GM21526 (cell line): ENCODE measurements around the gene TTC28.

Experiments
- ATAC-seq: cut with Tn5 transposase; IDR thresholded peaks from one replicate; pipeline ENCODE4 v1.9.1; 2021; ENCODE audit warnings: moderate library complexity; ENCODE audit not compliant: unreplicated experiment, low FRiP score

The TTC28 gene

DNA sequence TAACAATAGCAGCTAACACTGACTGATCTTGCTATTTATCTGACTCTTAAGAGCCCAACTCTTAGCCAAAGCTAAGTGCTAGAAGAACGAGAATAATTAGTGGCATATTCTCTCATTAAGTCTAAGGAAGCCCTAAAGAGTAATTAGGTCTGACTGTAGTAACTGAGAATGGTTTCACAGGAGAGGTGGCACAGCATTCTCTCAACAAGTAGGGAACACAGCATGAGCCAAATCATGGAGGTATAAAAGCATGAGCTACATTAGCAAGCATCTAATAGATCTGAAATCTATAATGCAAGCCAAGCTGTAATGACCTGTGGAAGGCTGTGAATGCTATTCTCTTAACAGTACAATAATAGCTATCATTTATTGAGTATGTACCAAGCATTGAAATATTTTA is 230.6 kb downstream of the TTC28 start:
- no peak for ATAC-seq

DNA sequence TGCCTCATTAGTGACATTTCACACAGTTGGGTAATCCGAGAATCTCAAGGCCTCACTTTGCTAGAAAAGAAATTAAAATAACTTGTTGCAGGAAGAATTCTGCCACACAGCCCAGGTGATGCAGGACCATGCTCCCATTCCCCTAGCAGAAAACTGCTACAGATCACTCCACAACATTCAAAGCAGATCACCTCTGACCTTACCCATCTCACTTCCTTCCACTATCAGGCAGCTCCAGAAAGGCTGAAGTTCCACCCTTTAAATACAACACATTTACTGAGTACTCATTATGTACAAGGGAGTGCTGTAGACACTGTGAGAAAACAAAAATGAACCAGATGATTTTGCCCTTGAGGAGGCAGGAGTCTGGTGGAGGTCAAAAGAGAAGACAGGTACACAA is 231.0 kb downstream of the TTC28 start:
- ATAC-seq, result no peak

DNA sequence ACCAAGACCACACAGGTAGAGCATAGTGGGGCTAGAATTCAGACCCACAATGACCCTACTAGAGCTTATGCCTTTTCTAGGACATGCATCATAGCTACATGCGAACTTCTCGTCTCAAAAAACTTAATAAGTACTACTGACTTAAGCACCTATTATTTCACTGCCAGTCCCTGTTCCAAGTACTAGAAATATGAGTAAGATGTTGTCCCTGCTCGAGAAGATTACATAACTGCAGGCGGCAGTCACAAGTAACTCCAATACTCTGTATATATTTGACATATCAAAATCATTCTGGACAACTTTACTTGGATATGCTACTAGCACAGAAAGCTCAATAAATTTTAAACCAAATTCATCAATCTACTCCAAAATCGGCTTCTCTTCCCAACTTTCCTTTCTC is 235.0 kb downstream of the TTC28 start:
- no peak for ATAC-seq

DNA sequence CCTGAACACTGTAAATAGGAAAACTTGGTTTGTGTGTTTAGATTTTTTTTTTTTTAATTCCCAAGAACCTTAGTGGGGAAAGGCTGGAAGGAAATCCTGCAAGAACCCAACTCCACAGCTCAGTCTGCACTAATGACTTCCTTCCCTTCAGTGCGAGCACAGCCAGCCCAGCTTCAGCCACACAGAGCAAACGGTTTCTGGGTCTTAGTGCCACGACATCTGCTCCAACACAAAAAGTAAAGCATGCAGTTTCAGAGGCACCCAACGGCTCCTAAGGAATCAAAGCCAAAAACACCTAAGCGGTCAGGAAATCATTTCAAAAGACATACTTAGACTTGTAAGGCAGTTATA is 236.1 kb downstream of the TTC28 start:
- ATAC-seq, result no peak

DNA sequence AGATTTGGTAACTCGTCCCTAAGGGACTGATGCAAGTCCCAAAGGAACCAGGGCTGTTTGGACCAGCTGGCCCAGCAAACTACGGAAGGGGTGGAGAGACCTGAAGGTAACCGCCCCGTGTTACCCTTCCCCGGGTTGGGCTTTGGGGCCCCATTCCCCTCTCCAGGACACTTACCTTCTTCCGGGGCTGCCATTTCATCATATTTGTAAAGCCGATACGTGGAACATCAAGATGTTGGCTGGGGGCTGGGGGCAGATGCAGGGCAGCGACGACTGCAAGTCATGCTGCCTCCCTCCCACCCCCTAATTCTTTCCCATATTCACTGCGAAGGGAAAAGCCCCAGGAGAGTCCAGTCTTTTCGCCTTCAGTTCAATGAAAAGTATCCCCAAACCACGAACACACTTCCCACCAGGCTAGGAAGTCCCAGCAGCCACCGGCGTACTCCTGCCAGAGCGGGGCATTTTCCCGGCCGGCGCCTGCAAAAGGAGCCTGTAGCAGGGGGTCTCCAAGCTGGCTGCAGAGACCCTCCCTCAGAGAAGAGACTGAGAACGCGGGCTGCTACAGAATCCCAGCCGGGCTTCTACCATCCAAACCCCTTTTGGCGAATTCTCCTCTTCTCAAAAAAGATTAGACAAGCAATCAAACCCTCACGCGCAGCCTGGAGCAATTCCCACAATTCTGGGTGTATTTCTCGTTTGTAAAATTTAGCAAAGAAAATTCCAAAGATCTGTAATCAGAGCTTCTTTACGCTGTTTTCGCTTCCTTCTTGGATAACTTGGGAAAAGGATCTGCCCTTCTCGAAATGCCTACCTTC is 236.7 kb downstream of the TTC28 start:
- ATAC-seq, result no peak

DNA sequence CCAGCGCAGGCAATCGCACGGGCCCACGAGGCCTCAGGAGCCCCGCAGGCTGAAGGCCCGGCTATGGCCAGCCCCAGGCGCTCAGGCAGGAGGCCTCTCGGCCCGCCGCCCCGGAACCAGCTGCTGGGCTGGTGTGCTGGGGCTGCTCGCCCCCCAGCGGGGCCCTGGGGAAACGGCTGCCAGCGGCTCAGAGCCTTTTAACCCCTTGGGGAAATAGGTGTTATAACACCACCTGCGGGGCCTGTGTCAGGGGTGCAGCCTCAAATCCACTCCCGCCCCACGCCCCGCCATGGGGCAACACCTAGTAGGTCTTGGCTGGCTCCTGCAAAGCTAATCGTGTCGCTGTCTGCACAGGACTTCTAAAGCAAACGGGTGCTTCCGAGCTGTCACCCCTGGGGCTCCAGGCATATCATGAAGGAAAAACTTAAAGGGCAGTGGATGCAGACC is 237.4 kb downstream of the TTC28 start:
- no peak for ATAC-seq

DNA sequence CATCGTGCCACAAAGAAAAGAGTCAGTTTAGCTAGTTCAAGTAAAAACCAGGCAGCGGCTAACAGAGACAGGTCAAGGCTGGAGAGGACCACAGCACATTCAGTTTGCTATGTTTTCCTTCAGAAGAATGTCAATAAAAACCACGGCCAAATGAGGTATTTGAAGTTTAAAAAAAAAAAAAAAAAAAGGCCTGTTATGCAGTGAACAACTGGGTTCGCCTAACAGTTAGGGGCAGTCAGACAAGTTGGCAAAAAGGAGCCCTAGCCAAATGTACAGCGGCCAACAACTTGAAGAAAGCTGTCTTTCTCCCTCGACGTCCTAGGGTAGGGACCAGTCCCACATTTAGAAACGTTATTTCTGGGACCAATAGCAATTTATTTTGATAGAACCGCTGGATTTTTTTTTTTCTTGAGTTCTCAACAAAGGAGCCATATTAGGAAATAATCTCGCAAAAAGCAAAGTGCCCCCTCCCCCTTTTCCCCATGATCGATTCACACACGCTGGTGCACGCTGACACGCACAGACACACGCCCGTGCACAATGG is 237.8 kb downstream of the TTC28 start:
- no peak for ATAC-seq

DNA sequence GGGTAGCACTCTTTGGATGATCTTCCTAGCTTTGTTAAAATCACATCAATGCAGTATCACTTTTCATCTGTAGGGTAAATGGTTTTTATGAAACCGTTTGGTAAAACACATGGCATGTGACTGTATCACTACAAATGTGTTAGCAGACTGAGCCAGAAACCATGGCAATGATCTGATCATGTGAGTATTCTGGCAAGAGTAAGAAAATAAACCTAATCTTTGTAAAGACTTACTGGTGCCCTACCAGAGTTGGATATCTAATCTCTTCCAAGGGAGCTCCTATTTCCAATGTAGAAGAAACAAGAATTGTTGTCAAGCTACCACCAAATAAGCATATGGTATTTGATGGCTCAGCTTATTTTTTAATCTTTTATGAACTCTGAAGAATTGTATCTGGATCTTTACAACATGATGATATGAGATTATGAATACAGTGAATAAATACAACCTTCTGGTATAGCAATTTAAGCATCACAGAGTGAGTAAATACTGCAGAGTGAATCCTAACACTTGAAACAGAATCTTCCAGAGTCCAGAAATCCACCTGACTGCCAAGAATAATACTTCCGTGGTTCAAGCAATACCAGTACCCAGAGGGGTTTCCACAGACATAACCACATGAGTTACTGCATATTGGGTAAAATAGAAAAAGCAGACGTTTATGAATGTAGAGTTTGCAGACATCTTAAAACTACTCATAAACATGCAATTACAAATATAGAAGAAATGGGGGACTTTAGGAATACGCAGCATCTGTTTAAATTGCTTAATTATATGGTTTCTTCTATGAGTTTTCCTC is 238.8 kb downstream of the TTC28 start:
- ATAC-seq, result no peak

DNA sequence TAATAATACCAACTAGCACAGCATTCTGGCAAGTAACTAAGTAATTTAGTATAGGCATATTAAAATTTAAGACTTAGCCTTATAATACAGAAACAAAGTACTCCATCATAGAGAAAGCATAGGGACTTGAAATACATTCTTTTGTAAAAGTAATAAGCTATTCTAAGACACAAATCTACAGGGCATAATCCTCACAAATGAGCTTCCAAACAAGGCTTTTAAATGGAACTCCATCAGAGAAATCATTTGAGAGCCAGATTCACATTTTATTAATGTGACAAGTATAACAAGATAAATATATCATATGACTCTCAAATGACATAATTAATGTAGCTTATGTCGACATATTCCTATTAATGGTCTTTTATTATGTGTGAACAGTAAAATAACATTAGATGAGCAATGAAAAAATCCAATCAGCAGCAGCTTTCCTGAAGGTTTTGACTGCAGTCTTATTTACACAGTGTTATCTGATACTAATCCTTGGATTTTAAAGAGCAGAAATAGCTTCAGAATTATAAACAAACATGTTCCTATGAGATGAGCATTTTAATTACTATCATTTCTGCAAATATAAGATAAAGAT is 241.4 kb downstream of the TTC28 start:
- ATAC-seq, result no peak

DNA sequence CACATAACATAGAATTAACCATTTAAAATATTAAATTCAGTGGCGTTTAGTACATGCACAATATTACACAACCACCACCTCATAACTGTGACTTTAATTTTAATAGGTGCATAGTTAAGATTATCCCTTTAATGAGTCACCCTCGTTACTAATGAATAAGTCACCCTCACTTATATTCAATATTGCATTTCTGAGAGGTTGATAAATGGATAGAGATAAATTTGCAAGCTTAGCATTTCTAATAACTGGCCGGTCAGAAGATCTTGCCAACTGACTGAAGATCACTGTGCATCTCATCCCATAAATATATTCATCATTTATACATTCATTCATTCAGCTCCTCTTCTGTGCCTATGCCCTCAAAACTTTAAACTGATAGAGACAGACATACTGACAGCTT is 243.7 kb downstream of the TTC28 start:
- ATAC-seq, result no peak

DNA sequence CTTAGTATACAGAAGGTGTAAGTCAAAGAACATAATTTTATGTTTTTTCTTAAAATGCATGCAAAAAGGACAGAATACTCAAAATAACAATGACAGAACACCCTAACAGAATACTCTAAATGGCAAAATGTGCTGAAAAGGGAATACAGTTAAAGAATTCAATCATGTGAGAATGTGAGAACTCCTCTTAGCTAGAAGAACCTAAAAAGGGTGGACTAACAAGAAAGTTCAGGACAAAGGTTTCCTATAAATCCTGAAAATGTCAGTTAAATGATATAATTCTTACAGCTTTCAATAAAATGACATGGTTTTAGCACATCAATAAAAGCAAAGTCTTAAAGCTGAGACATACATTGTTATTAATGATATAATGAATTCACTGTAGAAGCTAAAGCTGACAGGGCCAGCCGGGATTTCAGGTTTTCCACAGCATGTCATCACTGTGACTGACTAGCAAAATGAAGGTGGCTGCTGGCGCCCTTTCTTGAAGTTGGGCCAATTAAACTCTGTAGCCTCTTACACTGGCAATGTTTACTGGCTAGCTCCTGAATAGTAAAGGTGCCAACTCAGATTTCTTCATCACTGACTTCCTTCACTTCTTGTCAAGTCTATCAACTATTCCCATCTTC is 244.4 kb downstream of the TTC28 start:
- ATAC-seq, result no peak

DNA sequence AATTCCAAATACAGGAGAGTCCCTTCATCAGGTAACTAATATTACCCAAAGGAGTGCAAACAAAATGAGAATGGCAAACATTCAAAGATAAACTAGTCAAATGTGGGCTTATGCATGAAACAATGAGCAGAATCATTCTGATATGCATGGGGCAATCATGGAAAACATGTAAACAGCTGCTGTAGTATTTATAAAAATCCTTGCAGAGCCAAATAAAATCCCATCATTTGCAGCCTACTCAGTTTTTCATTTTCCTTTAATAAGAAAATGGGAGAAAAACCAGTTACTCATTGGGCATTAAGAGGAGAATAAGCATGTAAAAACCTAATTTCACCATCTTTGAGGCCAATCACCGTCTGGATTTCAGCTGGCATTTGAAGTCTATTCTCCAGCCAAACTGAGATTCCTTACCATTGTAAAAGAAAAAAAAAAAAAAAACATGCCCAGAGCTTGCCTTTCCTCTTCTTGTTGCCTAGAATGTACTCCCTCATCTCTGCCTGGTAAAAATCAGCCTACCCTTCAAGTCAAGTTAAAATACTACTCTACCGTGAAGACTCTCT is 249.1 kb downstream of the TTC28 start:
- ATAC-seq, result no peak

DNA sequence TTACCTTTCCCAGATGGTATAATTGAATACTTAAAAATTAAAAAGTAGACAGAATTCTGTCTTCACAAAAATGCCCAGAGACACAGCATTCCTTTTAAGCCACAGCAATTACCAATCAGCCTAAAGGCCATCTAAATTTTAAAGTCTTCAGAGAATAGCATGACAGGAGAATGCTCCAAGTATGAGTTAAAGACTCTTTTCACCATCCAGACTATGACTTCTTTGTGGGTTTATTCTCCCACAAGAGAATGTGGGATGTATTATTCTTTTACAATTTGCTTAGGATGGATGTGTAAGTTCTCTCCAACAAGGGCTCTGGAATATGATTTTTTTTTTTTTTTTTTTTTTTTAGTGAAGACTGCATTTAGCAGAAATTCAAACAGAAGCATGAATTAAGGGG is 249.9 kb downstream of the TTC28 start:
- no peak for ATAC-seq

DNA sequence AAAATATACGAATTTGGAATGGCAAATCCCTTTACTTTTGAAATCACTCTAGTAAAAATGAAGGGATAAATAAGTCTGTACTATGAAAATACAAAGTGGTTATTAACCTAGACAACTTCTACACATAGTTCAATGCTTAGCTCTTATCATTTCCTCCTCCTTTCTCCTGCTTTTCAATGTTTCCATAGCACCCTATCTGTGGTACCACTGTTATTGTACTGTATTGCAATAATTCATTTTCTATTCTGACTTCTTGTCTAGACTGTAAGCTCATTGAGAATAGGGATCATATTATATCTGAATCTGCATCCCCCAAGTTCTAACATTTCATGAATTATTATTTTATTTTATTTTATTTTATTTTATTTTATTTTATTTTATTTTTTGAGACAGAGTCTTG is 251.4 kb downstream of the TTC28 start:
- ATAC-seq, result no peak

DNA sequence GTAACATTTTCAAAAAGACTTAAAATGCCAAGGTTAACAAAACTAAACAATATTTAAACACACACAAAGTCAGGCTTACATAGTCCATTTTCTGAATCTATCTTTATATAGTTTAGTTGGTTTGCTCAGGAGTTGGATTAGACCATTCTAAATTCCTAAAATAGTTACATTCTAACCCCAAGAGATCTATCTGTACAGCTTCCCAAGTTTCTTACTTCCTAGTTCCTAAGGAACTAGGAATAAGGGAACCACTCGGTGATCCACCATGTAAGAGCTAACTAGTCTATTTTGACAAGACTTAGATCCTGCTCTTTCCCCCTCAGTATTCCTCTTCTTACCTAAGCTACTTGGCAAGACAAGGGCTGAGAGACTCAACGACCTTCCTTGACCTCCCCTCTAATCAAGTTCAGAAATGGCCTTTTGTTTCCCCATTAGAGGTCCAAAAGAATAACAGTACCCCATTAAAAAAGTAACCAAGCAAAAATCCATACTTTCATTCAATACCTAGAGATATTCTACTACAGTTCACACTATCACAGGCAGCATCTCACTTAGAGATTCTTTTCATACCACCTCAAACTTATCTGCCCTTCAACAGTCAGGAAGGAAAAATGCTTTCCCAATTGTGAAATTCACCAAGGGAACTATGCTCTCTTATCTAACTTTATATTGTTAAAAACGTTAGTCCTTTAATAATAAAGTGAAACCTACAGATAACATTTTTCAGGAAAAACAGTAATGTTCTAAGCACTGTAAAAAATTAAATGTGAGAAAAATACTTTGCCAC is 253.1 kb downstream of the TTC28 start:
- no peak for ATAC-seq

DNA sequence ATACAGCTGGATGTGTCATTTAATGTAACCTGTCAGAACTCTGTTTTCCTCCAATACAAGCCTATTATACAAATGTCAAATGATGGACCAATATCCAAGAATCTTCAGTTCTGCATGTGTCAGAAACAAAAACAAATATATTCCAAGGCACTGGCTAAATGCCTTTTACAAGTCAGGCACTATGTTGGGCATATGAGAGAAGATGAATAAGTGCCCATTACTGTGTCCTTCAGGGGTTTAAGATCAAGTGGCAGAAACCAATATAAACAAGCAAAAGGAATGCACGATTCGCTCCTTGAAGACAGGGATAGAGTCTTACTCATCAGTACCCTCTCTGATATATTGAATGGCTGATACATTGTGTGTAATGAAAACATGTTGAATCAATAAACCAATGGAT is 254.4 kb downstream of the TTC28 start:
- ATAC-seq, result no peak

DNA sequence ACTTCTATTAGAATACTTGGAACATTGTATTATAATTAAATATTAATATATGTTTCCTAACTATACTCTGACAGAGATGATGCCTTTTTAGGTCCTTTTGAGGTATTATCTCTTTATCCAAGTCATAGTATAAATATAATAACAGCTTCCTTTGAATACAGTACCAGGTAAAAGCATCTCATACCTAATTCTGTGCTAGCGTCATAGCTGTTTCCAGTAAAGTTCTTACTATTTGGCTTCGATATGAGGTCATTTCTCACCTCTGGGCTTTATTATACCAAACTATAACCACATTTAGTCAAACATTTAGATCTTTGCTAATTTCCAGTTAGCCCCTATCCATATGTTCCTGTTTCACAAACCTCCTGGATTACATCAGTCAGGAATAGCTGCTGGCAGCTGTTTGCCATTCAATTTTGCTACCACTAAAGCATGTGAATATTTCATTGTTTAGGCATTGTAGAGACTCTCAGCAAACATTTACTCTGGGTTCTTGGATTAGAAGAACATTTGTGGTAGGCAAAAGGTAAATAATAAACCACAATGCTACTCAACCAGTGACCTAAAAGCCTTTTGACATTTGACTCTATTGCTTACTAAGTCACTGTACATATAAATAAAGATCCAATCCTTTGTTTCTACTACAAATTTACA is 255.1 kb downstream of the TTC28 start:
- no peak for ATAC-seq

DNA sequence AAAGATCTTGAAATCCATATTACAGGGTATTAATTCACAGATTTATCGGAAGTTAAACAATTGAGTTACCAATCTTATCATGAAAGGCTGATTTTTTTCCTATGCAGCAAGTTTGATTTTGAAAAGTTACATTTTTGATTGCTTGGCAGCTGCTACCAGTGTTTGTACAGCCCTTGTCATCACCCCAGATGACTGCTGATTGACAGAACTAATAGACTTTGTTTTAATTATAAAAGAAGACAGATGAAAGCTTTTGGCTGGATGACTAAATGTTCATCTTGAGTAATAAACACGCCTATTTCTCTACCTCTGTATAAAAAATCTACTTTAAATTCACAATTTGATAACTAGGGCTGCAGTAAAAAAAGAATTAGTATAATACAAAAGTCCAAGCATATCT is 259.7 kb downstream of the TTC28 start:
- no peak for ATAC-seq

DNA sequence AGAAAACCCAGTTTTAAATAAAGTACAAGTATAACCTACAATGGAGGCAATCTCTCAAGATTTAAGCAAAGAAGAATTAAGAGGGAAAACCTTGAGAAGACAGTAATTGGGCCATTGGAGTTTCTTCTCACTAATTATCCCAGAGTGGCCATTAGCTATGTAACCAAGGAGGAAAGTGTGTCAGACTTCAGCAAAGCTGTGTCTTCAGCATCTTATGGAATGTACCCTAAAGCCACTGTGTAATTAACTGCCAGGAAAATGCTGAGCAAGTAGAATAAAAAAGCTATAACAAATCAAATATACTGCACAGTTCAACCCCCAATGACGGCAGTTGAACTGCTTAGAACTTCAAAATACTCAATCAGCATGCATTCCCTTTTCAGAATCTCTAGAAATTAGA is 261.6 kb downstream of the TTC28 start:
- ATAC-seq, result no peak
